ENCODE results near the gene ZNF304. TPM values are rescaled to one million over a fixed set of nuclear protein-coding genes. Genes with fewer than 3 reads are reported as not detected.

ZNF304 gene
- total and polyA plus RNA-seq, 9 donors: 3.0 to 13.0 (median 9.1) TPM

DNA sequence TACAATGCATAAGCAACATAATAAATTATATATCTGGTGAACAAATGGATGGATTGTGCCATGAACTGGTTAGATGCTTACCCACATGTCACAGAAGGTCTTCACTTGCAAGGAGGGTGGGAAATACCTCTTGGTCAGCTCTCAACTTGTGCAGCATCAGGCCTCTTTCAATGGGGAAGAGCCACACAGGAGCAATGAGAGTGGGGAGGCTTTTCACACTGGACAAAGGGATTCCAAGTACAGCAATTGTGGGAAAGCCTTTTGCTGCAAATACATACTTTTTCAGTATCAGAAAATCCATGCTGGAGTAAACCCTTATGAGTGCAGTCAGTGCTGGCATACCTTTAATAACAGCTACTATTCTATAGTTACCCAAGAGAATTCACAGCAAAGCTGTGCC is 42.6 kb upstream of the ZNF304 start:
- no peak overlapping the region for H3K4me3 ChIP-seq
- no peaks in the 10 kb centered on the region for H3K4me1 ChIP-seq (ENCODE audit: insufficient read depth)
- TF ChIP-seq EP300 (IDR thresholded peaks at IDR 0.05) (no peak), POLR2A (IDR thresholded peaks at IDR 0.05) (no peak)
- TF ChIP-seq, protein P1, sequence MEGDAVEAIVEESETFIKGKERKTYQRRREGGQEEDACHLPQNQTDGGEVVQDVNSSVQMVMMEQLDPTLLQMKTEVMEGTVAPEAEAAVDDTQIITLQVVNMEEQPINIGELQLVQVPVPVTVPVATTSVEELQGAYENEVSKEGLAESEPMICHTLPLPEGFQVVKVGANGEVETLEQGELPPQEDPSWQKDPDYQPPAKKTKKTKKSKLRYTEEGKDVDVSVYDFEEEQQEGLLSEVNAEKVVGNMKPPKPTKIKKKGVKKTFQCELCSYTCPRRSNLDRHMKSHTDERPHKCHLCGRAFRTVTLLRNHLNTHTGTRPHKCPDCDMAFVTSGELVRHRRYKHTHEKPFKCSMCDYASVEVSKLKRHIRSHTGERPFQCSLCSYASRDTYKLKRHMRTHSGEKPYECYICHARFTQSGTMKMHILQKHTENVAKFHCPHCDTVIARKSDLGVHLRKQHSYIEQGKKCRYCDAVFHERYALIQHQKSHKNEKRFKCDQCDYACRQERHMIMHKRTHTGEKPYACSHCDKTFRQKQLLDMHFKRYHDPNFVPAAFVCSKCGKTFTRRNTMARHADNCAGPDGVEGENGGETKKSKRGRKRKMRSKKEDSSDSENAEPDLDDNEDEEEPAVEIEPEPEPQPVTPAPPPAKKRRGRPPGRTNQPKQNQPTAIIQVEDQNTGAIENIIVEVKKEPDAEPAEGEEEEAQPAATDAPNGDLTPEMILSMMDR (IDR thresholded peaks at IDR 0.05): no peak
- intact Hi-C loops (cut with DNase I): no loop called here
- no peak overlapping the region for H3K27ac ChIP-seq
- DNase-seq: no peak
- H3K9me3 ChIP-seq: peaks cover 0 to 4% of the 10 kb centered on the region in 2 donors
- H3K27me3 ChIP-seq: no peaks in the 10 kb centered on the region
- no peaks in the 10 kb centered on the region for H3K36me3 ChIP-seq

DNA sequence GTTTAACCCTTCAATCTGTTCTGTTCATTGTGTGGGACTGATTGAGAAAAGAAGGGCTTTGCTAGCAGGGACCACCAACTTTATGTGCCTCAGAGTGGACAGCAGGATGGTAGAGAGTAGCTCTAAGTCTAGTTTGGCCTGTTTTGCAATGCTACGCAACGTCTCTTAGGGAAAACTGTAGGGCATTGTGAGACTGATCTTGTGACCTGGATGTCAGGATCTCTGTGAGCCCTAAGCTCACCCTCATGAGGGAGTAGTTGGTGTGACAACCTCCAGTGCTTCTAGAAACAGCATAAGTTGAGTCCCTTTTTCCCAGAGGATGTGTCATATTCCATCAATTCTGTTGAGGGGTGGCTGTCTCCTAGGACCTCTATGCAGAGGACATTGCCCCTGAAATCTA is 40.3 kb upstream of the ZNF304 start:
- H3K36me3 ChIP-seq: no peaks in the 10 kb centered on the region
- 81 to 90% (median 86%) methylated on average over 2 of the region's 2 CpGs for WGBS, 3 donors
- no peaks in the 10 kb centered on the region for H3K4me1 ChIP-seq (ENCODE audit: insufficient read depth)
- no peak overlapping the region for H3K4me3 ChIP-seq
- DNase-seq: no peak
- no peak for TF ChIP-seq EP300 (IDR thresholded peaks at IDR 0.05)
- TF ChIP-seq POLR2A (IDR thresholded peaks at IDR 0.05): no peak
- TF ChIP-seq, protein P1 (IDR thresholded peaks at IDR 0.05): no peak
- H3K9me3 ChIP-seq: no peaks in the 10 kb centered on the region
- no peaks in the 10 kb centered on the region for H3K27me3 ChIP-seq
- no peak overlapping the region for H3K27ac ChIP-seq
- intact Hi-C loops (cut with DNase I): no loop called here

DNA sequence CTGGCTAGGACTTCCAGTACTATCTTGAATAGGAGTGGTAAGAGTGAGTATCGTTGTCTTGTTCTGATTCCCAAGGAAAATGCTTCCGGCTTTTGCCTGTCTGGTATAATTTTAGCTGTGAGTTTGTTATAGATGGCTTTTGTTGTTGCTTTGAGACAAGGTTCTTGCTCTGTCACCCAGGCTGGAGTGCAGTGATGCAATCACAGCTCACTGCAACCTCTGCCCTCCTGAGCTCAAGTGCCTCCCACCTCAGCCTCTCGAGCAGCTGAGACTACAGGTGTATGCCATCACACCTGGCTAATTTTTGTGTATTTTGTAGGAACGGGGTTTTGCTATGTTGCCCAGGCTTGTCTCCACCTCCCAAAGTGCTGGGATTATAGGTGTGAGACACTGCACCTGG is 36.9 kb upstream of the ZNF304 start:
- no peaks in the 10 kb centered on the region for H3K27me3 ChIP-seq
- WGBS, 3 donors: 71 to 80% (median 79%) methylated on average over 4 of the region's 4 CpGs
- H3K27ac ChIP-seq: no peak overlapping the region
- peaks cover 0 to 3% of the 10 kb centered on the region in 2 donors for H3K9me3 ChIP-seq
- no peak overlapping the region for H3K4me3 ChIP-seq
- intact Hi-C loops (cut with DNase I): no loop called here
- TF ChIP-seq EP300 (IDR thresholded peaks at IDR 0.05): no peak
- TF ChIP-seq, protein P1 (IDR thresholded peaks at IDR 0.05): no peak
- no peak for TF ChIP-seq POLR2A (IDR thresholded peaks at IDR 0.05)
- no peak for DNase-seq
- no peaks in the 10 kb centered on the region for H3K4me1 ChIP-seq (ENCODE audit: insufficient read depth)
- H3K36me3 ChIP-seq: no peaks in the 10 kb centered on the region

DNA sequence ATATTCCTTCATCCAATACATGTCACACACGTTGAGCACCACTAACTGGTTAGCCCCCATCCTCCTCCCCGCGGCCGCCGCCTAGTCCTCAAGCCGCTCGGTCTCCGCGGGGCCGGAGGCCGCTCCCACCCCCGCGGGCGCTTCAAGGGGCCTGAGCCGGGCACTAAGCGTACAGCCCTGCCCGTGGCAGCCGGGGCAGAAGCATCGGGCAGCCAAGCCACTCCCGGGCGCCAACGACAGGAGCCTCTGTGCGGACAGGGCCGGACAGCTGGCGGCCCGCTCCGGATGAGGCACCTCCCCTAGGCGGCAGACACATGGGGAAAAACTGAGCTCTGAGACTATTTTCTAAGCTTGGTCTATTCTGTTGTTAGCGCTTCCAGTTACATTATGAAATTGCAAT is 33.6 kb upstream of the ZNF304 start:
- H3K36me3 ChIP-seq: no peaks in the 10 kb centered on the region
- no peak overlapping the region for H3K27ac ChIP-seq
- TF ChIP-seq, protein P1 (IDR thresholded peaks at IDR 0.05): no peak
- TF ChIP-seq POLR2A (IDR thresholded peaks at IDR 0.05): no peak
- no peak for TF ChIP-seq EP300 (IDR thresholded peaks at IDR 0.05)
- WGBS, 3 donors: 5 to 15% (median 13%) methylated on average over 28 to 29 of the region's 29 CpGs
- no peak overlapping the region for H3K4me3 ChIP-seq
- no peaks in the 10 kb centered on the region for H3K4me1 ChIP-seq (ENCODE audit: insufficient read depth)
- peaks cover 3 to 6% of the 10 kb centered on the region in 2 donors for H3K9me3 ChIP-seq
- intact Hi-C loops (cut with DNase I): no loop called here
- no peak for DNase-seq
- H3K27me3 ChIP-seq: no peaks in the 10 kb centered on the region

DNA sequence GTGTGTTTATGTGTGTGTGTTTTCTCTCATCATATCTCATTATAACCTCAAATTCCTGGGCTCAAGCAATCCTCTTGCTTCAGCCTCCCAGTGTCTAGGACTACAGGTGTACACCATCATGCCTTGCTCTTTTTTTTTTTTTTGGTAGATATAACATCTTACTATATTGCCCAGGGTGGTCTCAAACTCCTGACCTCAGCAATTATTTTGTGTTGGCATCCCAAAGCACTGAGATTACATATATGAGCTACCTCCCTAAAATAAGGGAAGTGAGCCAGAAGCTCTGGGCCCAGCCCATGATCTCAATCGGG is 31.2 kb upstream of the ZNF304 start:
- H3K4me3 ChIP-seq: peak overlapping the region; percentile 75
- TF ChIP-seq, protein P1 (IDR thresholded peaks at IDR 0.05): no peak
- TF ChIP-seq POLR2A (IDR thresholded peaks at IDR 0.05): no peak
- no peak for TF ChIP-seq EP300 (IDR thresholded peaks at IDR 0.05)
- no peaks in the 10 kb centered on the region for H3K27me3 ChIP-seq
- intact Hi-C loops (cut with DNase I): no loop called here
- no peaks in the 10 kb centered on the region for H3K4me1 ChIP-seq (ENCODE audit: insufficient read depth)
- H3K27ac ChIP-seq: peak overlapping the region; percentile 63 to 81
- H3K36me3 ChIP-seq: peaks cover 6% of the 10 kb centered on the region
- DNase-seq: no peak
- WGBS, 3 donors: 0% methylated on average over 1 of the region's 1 CpG
- peaks cover 7 to 18% of the 10 kb centered on the region in 2 donors for H3K9me3 ChIP-seq
